ENCODE results near the gene GATA6.

Gene GATA6

GRCh38 chr18:22229456-22230124, 60.2 kb downstream of the GATA6 start:
- Histone ChIP-seq H3K36me3 (ENCODE audit: control insufficient read depth in 1 of 2, insufficient read depth in 2 of 2, low read length in 2 of 2) (no peaks in the 10 kb centered on the region), H3K4me1 (ENCODE audit: control insufficient read depth in 1 of 2, insufficient read depth in 2 of 2, low read length in 2 of 2) (no peaks in the 10 kb centered on the region), H3K27me3 (ENCODE audit: low read depth, low read length) (no peaks in the 10 kb centered on the region), H3K9me3 (ENCODE audit: control insufficient read depth in 1 of 2, low read length in 2 of 2) (no peaks in the 10 kb centered on the region), H3K4me3 (ENCODE audit: low read depth in 1 of 2, low read length in 2 of 2) (no peak overlapping the region), H3K27ac (ENCODE audit: low read length) (no peak overlapping the region)

DNA sequence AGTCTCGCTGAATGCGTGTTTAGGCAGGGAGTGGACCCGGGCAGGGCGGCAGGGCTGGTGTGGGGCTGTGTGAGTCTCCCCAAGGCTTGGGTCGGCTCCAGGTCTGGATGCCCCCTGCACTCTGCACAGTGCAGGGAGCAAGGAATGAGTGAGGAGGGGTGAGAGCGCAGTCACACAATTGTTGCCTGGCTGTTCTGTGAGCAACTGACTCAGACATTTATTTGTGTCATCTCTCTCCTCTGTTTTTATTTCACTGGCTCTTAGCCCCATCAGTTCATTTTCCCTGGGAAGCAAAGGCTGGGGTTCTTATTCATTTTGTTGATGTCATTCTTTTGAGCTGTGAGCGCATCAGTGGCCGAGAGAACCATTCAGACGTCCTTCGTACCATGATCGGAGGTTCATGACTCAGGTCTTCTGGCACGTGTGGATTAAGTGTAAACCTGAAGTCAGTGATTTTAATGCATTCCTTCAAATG, 61.1 kb downstream of the GATA6 start:
- H3K9me3 ChIP-seq (ENCODE audit: control insufficient read depth in 1 of 2, low read length in 2 of 2), result no peaks in the 10 kb centered on the region

GRCh38 chr18:22233266-22233665, 63.9 kb downstream of the GATA6 start:
- Histone ChIP-seq H3K27me3 (ENCODE audit: low read depth, low read length) (no peaks in the 10 kb centered on the region), H3K27ac (ENCODE audit: low read length) (no peak overlapping the region), H3K9me3 (ENCODE audit: control insufficient read depth in 1 of 2, low read length in 2 of 2) (no peaks in the 10 kb centered on the region), H3K4me3 (ENCODE audit: low read depth in 1 of 2, low read length in 2 of 2) (no peak overlapping the region), H3K36me3 (ENCODE audit: control insufficient read depth in 1 of 2, insufficient read depth in 2 of 2, low read length in 2 of 2) (no peaks in the 10 kb centered on the region), H3K4me1 (ENCODE audit: control insufficient read depth in 1 of 2, insufficient read depth in 2 of 2, low read length in 2 of 2) (no peaks in the 10 kb centered on the region)

More for the DNA sequence above, 61.1 kb downstream of the GATA6 start:
- Histone ChIP-seq H3K4me3 (ENCODE audit: low read depth in 1 of 2, low read length in 2 of 2) (no peak overlapping the region), H3K4me1 (ENCODE audit: control insufficient read depth in 1 of 2, insufficient read depth in 2 of 2, low read length in 2 of 2) (no peaks in the 10 kb centered on the region), H3K27ac (ENCODE audit: low read length) (no peak overlapping the region), H3K36me3 (ENCODE audit: control insufficient read depth in 1 of 2, insufficient read depth in 2 of 2, low read length in 2 of 2) (no peaks in the 10 kb centered on the region), H3K27me3 (ENCODE audit: low read depth, low read length) (no peaks in the 10 kb centered on the region)

DNA sequence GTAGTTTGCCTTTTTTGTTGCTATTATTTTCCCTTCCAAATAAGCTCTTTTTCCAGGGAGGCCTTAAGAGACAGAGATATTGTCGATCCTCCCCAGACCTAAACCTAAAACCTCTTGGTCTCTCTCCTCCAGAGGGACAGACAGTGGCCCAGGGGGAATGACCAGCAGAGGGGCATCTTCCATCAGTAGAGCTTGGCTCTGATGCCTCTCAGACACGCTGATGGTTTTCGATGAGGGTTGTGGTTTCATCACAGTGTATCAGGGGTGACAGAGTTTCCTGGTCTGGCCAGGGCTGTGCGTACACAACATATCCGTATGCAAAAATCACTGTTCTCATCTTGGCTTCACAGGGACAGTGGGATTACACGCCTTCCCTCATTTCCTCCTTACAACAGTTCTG, 68.6 kb downstream of the GATA6 start:
- H3K9me3 ChIP-seq (ENCODE audit: control insufficient read depth in 1 of 2, low read length in 2 of 2), result no peaks in the 10 kb centered on the region
- H3K27ac ChIP-seq (ENCODE audit: low read length), result no peak overlapping the region
- no peaks in the 10 kb centered on the region for H3K27me3 ChIP-seq (ENCODE audit: low read depth, low read length)
- no peaks in the 10 kb centered on the region for H3K4me1 ChIP-seq (ENCODE audit: control insufficient read depth in 1 of 2, insufficient read depth in 2 of 2, low read length in 2 of 2)
- H3K4me3 ChIP-seq (ENCODE audit: low read depth in 1 of 2, low read length in 2 of 2), result no peak overlapping the region
- no peaks in the 10 kb centered on the region for H3K36me3 ChIP-seq (ENCODE audit: control insufficient read depth in 1 of 2, insufficient read depth in 2 of 2, low read length in 2 of 2)

DNA sequence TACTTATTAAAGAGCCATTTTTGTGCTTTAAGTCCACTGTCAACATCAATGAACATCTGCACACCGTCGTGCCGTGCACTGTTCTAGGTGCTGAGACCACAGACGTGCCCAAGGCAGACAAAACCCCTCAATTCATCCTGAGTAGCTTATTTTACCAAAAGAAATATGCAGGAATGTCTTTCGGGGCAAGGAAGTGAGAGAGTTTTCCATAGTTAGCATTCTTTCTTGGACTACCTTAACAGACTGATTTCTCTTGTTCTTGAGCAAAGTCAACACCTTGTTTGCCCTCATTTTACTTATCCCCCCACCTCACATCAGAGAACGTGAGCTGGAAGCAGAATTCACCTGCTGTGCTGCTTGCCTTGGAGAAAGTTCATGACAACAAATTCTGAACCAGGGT, 69.3 kb downstream of the GATA6 start:
- no peaks in the 10 kb centered on the region for H3K27me3 ChIP-seq (ENCODE audit: low read depth, low read length)
- no peak overlapping the region for H3K4me3 ChIP-seq (ENCODE audit: low read depth in 1 of 2, low read length in 2 of 2)
- H3K27ac ChIP-seq (ENCODE audit: low read length), result no peak overlapping the region
- H3K36me3 ChIP-seq (ENCODE audit: control insufficient read depth in 1 of 2, insufficient read depth in 2 of 2, low read length in 2 of 2), result no peaks in the 10 kb centered on the region
- H3K4me1 ChIP-seq (ENCODE audit: control insufficient read depth in 1 of 2, insufficient read depth in 2 of 2, low read length in 2 of 2), result no peaks in the 10 kb centered on the region
- no peaks in the 10 kb centered on the region for H3K9me3 ChIP-seq (ENCODE audit: control insufficient read depth in 1 of 2, low read length in 2 of 2)

DNA sequence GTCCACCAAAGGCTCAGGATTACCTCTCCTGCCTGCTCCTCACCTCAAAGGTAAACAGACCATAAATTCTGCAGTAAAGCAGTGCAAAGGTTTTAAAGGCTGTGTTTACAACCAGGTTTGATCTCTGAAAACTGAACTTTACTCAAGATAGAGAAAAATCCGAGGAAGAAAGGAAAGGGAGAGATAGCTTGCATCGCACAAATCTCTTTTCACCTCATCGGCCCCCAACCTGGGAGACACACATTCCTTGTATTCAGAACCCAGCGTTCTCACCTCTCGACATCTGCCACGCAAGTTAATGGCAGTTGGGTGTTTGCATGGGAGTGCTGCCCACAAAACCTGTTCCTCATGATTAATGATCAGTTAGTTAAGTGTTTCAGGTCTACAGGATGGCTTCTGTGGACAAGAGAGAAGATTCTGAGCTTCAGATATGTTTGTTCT, 72.6 kb downstream of the GATA6 start:
- Histone ChIP-seq H3K27ac (ENCODE audit: low read length) (peak overlapping the region; percentile 60), H3K4me3 (ENCODE audit: low read depth in 1 of 2, low read length in 2 of 2) (no peak overlapping the region), H3K9me3 (ENCODE audit: control insufficient read depth in 1 of 2, low read length in 2 of 2) (no peaks in the 10 kb centered on the region), H3K36me3 (ENCODE audit: control insufficient read depth in 1 of 2, insufficient read depth in 2 of 2, low read length in 2 of 2) (no peaks in the 10 kb centered on the region), H3K4me1 (ENCODE audit: control insufficient read depth in 1 of 2, insufficient read depth in 2 of 2, low read length in 2 of 2) (no peaks in the 10 kb centered on the region), H3K27me3 (ENCODE audit: low read depth, low read length) (no peaks in the 10 kb centered on the region)

DNA sequence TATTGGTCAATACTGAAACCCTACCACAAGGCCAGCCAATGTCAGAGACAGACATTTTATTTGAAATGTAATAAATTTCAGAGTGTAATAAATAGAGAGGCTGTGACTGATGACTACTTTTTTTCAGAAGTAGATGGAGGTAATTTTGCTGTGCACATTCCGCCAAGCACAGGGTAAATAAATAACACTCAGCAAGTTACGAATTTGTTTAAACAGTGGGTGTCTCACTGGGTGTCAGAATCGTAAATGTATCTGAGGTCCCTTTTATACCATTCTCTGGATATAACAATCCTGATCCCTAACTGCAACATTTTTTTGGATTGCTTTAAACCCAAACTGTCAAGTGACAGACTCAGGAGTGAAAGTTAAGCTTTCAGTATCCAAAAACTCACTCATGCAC, 74.1 kb downstream of the GATA6 start:
- Histone ChIP-seq H3K36me3 (ENCODE audit: control insufficient read depth in 1 of 2, insufficient read depth in 2 of 2, low read length in 2 of 2) (no peaks in the 10 kb centered on the region), H3K4me1 (ENCODE audit: control insufficient read depth in 1 of 2, insufficient read depth in 2 of 2, low read length in 2 of 2) (no peaks in the 10 kb centered on the region), H3K27me3 (ENCODE audit: low read depth, low read length) (no peaks in the 10 kb centered on the region), H3K9me3 (ENCODE audit: control insufficient read depth in 1 of 2, low read length in 2 of 2) (no peaks in the 10 kb centered on the region), H3K27ac (ENCODE audit: low read length) (no peak overlapping the region), H3K4me3 (ENCODE audit: low read depth in 1 of 2, low read length in 2 of 2) (no peak overlapping the region)

DNA sequence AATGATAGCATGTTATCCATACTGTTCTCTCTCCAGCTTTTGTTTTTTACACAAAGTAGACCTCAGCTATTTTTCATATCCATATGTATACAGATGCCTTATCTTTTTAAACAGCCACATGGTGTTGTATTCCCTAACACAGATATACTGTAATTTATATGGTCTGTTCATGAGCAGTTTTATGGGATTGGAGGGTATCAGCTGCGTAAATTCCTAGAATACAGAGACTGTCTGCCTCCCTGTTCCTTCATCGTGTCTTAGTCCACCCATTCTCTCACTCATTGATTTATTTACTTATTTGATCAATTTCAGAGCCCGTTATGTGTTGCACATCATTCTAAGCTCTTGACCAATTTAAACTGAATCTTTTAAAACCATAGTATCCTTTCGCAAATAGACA, 80.6 kb downstream of the GATA6 start:
- H3K27me3 ChIP-seq (ENCODE audit: low read depth, low read length), result no peaks in the 10 kb centered on the region
- no peak overlapping the region for H3K27ac ChIP-seq (ENCODE audit: low read length)
- H3K4me3 ChIP-seq (ENCODE audit: low read depth in 1 of 2, low read length in 2 of 2), result no peak overlapping the region
- no peaks in the 10 kb centered on the region for H3K36me3 ChIP-seq (ENCODE audit: control insufficient read depth in 1 of 2, insufficient read depth in 2 of 2, low read length in 2 of 2)
- no peaks in the 10 kb centered on the region for H3K4me1 ChIP-seq (ENCODE audit: control insufficient read depth in 1 of 2, insufficient read depth in 2 of 2, low read length in 2 of 2)
- no peaks in the 10 kb centered on the region for H3K9me3 ChIP-seq (ENCODE audit: control insufficient read depth in 1 of 2, low read length in 2 of 2)

DNA sequence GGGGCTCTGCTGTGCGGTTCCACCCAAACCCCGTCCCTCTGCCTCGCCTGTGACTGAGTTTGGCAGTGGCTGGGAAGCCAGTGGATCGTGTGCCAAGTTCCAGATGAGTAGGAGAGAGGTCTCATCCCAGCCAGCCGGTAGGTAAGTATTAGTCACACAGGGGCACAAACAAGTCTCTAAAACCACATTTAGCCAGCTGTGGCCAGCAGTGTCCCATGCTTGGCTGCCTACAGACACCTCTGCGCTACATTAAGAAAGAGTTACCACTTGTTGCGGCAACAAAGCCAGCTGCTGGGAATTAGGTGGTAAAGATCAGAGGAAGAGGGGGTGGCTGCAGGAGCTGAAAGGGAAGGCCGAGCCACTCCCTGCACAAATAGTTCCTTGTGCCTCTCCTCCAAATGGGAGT, 81.2 kb downstream of the GATA6 start:
- no peak overlapping the region for H3K27ac ChIP-seq (ENCODE audit: low read length)
- no peaks in the 10 kb centered on the region for H3K4me1 ChIP-seq (ENCODE audit: control insufficient read depth in 1 of 2, insufficient read depth in 2 of 2, low read length in 2 of 2)
- no peak overlapping the region for H3K4me3 ChIP-seq (ENCODE audit: low read depth in 1 of 2, low read length in 2 of 2)
- no peaks in the 10 kb centered on the region for H3K36me3 ChIP-seq (ENCODE audit: control insufficient read depth in 1 of 2, insufficient read depth in 2 of 2, low read length in 2 of 2)
- no peaks in the 10 kb centered on the region for H3K27me3 ChIP-seq (ENCODE audit: low read depth, low read length)
- no peaks in the 10 kb centered on the region for H3K9me3 ChIP-seq (ENCODE audit: control insufficient read depth in 1 of 2, low read length in 2 of 2)
